ENCODE measurements around the gene MOXD1.
"Not testable (repeated sequence)": the region's sequence is repeated elsewhere in the genome, so short reads cannot be mapped to it uniquely, and the experiment has no call there.

GRCh38 chr6:132310151-132310550 is 91.1 kb downstream of the MOXD1 start:
- not testable (repeated sequence) for TF ChIP-seq CTCF (IDR thresholded peaks at IDR 0.05); RCOR1 (IDR thresholded peaks at IDR 0.05; ENCODE audit: low read length); MXI1 (IDR thresholded peaks at IDR 0.05; ENCODE audit: low read depth, low read length); GABPA (IDR thresholded peaks at IDR 0.05; ENCODE audit: low read depth)

Measured in SK-N-SH (cell line).